Tibial nerve (tissue), 4 donors: ENCODE data around the gene LLGL2. TPM values are rescaled to one million over a fixed set of nuclear protein-coding genes. Genes with fewer than 3 reads are reported as not detected.
A peak's percentile ranks its signal among the peaks of the same experiment; 100 is the strongest.

ENCODE experiments used
- DNase-seq, 2 donors: peaks; one replicate each; pipeline ENCODE4 v3.0.0-alpha.2; 2019; ENCODE audit warnings: low spot score in 2 of 2
- H3K27ac ChIP-seq, 4 donors: fragments of 200-600 bp; sonication (generic) in 3 of 4; one replicate each; pipeline ENCODE4 v1.5.1; 2017 to 2019; ENCODE audit warnings: mild to moderate bottlenecking in 1 of 4
- H3K27me3 ChIP-seq, 2 donors: fragments of 200-600 bp; sonication (generic) in 1 of 2; one replicate each; pipeline versions ENCODE4 v1.5.1 to v1.6.0; 2017 to 2019
- H3K36me3 ChIP-seq, 3 donors: fragments of 200-600 bp; sonication (generic); one replicate each; pipeline ENCODE4 v1.5.1; 2018 to 2019
- H3K4me1 ChIP-seq, 4 donors: fragments of 200-600 bp; sonication (generic) in 3 of 4; one replicate each; pipeline ENCODE4 v1.5.1; 2017 to 2019
- H3K4me3 ChIP-seq, 4 donors: fragments of 200-600 bp; sonication (generic) in 3 of 4; one replicate each; pipeline ENCODE4 v1.5.1; 2017 to 2019; ENCODE audit warnings: mild to moderate bottlenecking in 1 of 4, moderate library complexity in 1 of 4
- H3K9me3 ChIP-seq, 4 donors: fragments of 200-600 bp; sonication (generic) in 3 of 4; one replicate each; pipeline ENCODE4 v1.5.1; 2017 to 2019
- CTCF ChIP-seq, 5 experiments: fragments of 200-600 bp in 3 of 5; fragments of 450-650 bp in 2 of 5; sonication (generic) in 3 of 5; IDR thresholded peaks; one replicate each; pipeline ENCODE4 v1.5.1; 2016 to 2019; ENCODE audit warnings: antibody characterized with exemption in 5 of 5, mild to moderate bottlenecking in 3 of 5, moderate library complexity in 2 of 5
- EP300 ChIP-seq, 2 donors: sonication (generic); formaldehyde crosslinking; IDR thresholded peaks; one replicate each; pipeline ENCODE4 v1.6.1; 2017; ENCODE audit warnings: antibody characterized with exemption in 2 of 2, mild to moderate bottlenecking in 1 of 2
- POLR2A ChIP-seq, 2 donors: fragments of 450-650 bp; IDR thresholded peaks; one replicate each; pipeline ENCODE4 v1.6.1; 2017; ENCODE audit warnings: antibody characterized with exemption in 2 of 2, mild to moderate bottlenecking in 2 of 2, moderate library complexity in 2 of 2
- WGBS, 2 donors: methylation state at CpG; one replicate each; pipeline ENCODE4 v1.1.5; 2018; 5-methylcytosine and 5-hydroxymethylcytosine counted together
- total RNA-seq, 4 donors: library from RNA; depleted of rRNA; stranded (reverse); fragments of >200 nt; gene quantifications; one replicate each; pipeline ENCODE4 v1.1.0, GENCODE V29; 2016

Gene LLGL2
- total RNA-seq, 4 donors from 2014 or later: 8.4 to 18.4 (median 8.8) TPM

- DNase-seq: no peak
- H3K27ac ChIP-seq: peak overlapping the region; percentile 53 to 97 (median 90)
- WGBS, 2 donors: 71 to 78% methylated on average over 4 of the region's 4 CpGs
- H3K4me3 ChIP-seq: peak overlapping the region in 1 of 4 donors; percentile 98
- no peaks in the 10 kb centered on the region for H3K9me3 ChIP-seq
- no peak for TF ChIP-seq POLR2A (IDR thresholded peaks at IDR 0.05)
- peaks cover 2 to 84% (median 70%) of the 10 kb centered on the region in 4 donors for H3K4me1 ChIP-seq
- H3K27me3 ChIP-seq: no peaks in the 10 kb centered on the region
- peaks cover 0 to 20% (median 0%) of the 10 kb centered on the region in 3 donors for H3K36me3 ChIP-seq
Measured at GRCh38 chr17:75511270-75511609, 14.3 kb upstream of the LLGL2 start.

DNA sequence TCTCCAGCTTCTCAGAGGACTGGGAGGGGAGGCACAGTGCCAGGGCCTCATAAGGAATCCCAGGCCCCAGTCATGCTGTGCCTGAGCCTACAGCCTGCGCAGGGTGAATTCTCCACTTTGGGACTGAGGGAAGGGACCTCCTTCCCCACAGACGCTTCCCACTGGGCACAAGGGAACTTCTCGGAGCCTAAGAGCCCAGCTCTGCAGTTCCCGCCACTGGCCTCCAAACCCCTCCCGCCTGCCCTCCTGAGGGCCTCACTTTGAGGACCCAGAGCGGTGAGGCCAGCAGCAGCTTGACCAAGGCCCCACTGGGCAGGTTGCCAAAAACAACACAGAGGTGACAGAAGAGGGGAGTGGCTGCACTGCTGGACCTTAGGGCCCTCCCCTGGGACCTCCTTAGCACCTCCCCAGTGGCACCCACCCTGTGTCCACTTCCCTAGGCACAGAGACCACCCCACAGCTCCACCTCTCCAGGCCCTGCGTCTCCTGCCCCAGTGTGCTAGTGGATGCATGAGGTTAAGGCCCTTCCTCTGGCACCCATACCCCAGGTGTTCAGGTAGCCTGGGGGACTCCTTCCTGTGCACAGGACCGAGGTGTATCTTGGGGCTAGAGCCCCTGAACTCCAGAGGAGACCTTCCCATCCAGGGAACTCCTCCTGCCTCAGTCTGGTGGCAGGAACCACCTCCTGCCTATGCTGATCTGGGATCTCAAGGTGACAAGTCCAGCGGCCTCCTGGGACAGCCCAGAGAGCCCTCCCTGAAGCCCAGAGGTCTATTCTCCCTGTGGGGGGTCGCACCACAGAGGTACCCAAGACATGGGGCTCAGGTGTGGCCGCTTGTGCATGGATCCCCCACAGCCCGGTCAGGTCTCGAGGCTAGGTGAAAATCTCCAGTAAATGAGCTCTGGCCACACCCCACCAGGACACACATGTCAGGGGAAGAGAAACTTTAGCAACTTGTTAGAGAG is 13.6 kb upstream of the LLGL2 start:
- H3K4me1 ChIP-seq: peaks cover 2 to 80% (median 68%) of the 10 kb centered on the region in 4 donors
- no peaks in the 10 kb centered on the region for H3K9me3 ChIP-seq
- H3K27me3 ChIP-seq: no peaks in the 10 kb centered on the region
- peak overlapping the region; percentile 53 to 97 (median 90) for H3K27ac ChIP-seq
- H3K36me3 ChIP-seq: peaks cover 0 to 13% (median 0%) of the 10 kb centered on the region in 3 donors
- no peak for DNase-seq
- WGBS, 2 donors: 40 to 55% methylated on average over 11 of the region's 13 CpGs
- H3K4me3 ChIP-seq: peak overlapping the region in 2 of 4 donors; percentile 12 to 98
- TF ChIP-seq POLR2A (IDR thresholded peaks at IDR 0.05) (no peak), EP300 (IDR thresholded peaks at IDR 0.05) (no peak), CTCF (IDR thresholded peaks at IDR 0.05) (no peak)

DNA sequence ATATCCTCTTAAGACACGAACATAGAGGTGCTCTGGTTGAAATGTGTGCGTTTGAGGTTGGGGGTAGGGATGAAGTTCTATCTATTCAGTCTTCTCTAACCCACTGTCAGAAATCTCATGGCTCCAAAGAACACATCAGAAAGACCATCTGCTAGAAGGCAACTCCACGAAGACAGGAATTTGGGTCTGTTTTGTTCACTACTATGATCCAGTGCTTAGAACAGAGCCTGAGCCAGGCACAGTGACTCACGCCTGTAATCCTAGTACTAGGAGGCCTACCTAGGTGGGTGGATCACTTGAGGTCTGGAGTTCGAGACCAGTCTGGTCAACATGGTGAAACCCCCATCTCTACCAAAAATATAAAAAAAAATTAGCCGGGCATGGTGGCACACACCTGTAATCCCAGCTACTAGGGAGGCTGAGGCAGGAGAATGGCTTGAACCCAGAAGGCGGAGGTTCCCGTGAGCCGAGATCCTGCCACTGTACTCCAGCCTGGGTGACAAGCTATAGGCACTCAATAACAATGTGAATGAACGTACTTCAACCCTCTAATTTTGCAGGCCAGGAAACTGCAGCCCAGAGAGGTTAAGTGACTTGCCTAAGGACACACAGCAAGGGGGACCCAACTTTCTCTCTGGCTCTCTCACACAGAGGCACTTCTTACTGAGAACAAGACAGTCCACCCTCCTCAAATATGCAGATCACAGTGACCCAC is 12.4 kb upstream of the LLGL2 start:
- peaks cover 0 to 1% (median 0%) of the 10 kb centered on the region in 3 donors for H3K36me3 ChIP-seq
- peaks cover 2 to 80% (median 70%) of the 10 kb centered on the region in 4 donors for H3K4me1 ChIP-seq

GRCh38 chr17:75513641-75514000 is 11.9 kb upstream of the LLGL2 start:
- Histone ChIP-seq H3K9me3 (no peaks in the 10 kb centered on the region), H3K27ac (peak overlapping the region in 3 of 4 donors; percentile 85 to 97 (median 96)), H3K4me1 (peaks cover 2 to 79% (median 66%) of the 10 kb centered on the region in 4 donors), H3K27me3 (no peaks in the 10 kb centered on the region), H3K4me3 (peak overlapping the region; percentile 82 to 98 (median 88)), H3K36me3 (no peaks in the 10 kb centered on the region)
- WGBS, 2 donors: 39 to 50% methylated on average over 15 to 17 of the region's 17 CpGs
- DNase-seq: no peak
- TF ChIP-seq EP300 (IDR thresholded peaks at IDR 0.05) (no peak), CTCF (IDR thresholded peaks at IDR 0.05) (no peak), POLR2A (IDR thresholded peaks at IDR 0.05) (no peak)

More for the DNA sequence above, 12.4 kb upstream of the LLGL2 start:
- no peak for DNase-seq
- Histone ChIP-seq H3K4me3 (peak overlapping the region; percentile 82 to 98 (median 88)), H3K9me3 (no peaks in the 10 kb centered on the region), H3K27me3 (no peaks in the 10 kb centered on the region), H3K27ac (peak overlapping the region in 3 of 4 donors; percentile 85 to 97 (median 96))
- WGBS, 2 donors: 40 to 57% methylated on average over 10 of the region's 10 CpGs
- TF ChIP-seq CTCF (IDR thresholded peaks at IDR 0.05) (no peak), POLR2A (IDR thresholded peaks at IDR 0.05) (no peak), EP300 (IDR thresholded peaks at IDR 0.05) (no peak)

GRCh38 chr17:75514299-75514918 is 11.1 kb upstream of the LLGL2 start:
- Histone ChIP-seq H3K4me1 (peaks cover under 1 to 71% (median 58%) of the 10 kb centered on the region in 4 donors), H3K36me3 (peaks cover 0 to 7% (median 0%) of the 10 kb centered on the region in 3 donors), H3K4me3 (peak overlapping the region; percentile 82 to 98 (median 88)), H3K27ac (peak overlapping the region; percentile 85 to 97 (median 90)), H3K9me3 (no peaks in the 10 kb centered on the region), H3K27me3 (no peaks in the 10 kb centered on the region)
- WGBS, 2 donors: 0 to 3% methylated on average over 5 to 14 of the region's 15 CpGs
- no peak for TF ChIP-seq EP300 (IDR thresholded peaks at IDR 0.05)
- no peak for TF ChIP-seq POLR2A (IDR thresholded peaks at IDR 0.05)
- TF ChIP-seq CTCF (IDR thresholded peaks at IDR 0.05): no peak
- DNase-seq: no peak
